Prostate gland (tissue), 2 donors: ENCODE results near the gene CREBL2.

ENCODE experiments used
- CTCF ChIP-seq, 4 experiments: fragments of 200-600 bp in 2 of 4; fragments of 450-650 bp in 2 of 4; sonication (generic) in 2 of 4; IDR thresholded peaks; 1 replicate in 3 of 4; 2 replicates in 1 of 4; pipeline ENCODE4 v1.5.1; 2016 to 2019; ENCODE audit warnings: antibody characterized with exemption in 4 of 4, mild to moderate bottlenecking in 2 of 4, moderate library complexity in 2 of 4
- POLR2A ChIP-seq: fragments of 450-650 bp; IDR thresholded peaks from one replicate; pipeline ENCODE4 v1.6.1; 2016; ENCODE audit warnings: antibody characterized with exemption, mild to moderate bottlenecking

- no peak for TF ChIP-seq CTCF (IDR thresholded peaks at IDR 0.05)
- no peak for TF ChIP-seq POLR2A
These were observed 42.2 kb downstream of the CREBL2 start for GRCh38 chr12:12653922-12654321.
